ENCODE results near the gene GTPBP2.
"Not testable (repeated sequence)": the region's sequence is repeated elsewhere in the genome, so short reads cannot be mapped to it uniquely, and the experiment has no call there.

Gene GTPBP2

DNA sequence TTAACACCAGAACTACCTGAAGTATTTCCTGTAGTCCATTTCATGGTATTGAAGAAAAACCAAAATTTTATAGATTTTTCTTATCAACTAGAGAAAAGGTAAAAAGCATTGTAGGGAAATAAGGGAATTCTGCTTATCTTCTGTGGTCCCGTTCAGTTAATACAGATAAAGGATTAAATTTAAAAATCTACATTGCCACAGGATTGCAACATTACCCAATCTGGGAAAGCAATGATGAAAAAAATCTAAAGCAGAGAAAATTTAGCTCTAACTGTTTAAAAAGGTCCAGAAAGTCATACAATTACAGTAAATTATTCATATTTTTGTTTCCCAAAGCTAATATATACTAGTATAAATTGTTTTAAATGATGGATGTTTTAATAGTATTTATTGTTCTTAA, 35.1 kb downstream of the GTPBP2 start:
- no peak overlapping the region for H3K9ac ChIP-seq (ENCODE audit: low read length)
- H3K27me3 ChIP-seq (ENCODE audit: low read depth, low read length) = no peaks in the 10 kb centered on the region
- no peak overlapping the region for H2AFZ ChIP-seq (ENCODE audit: low read depth, low read length)
- H3K4me1 ChIP-seq (ENCODE audit: low read length) = no peaks in the 10 kb centered on the region
- H3K4me3 ChIP-seq (ENCODE audit: low read length) = no peak overlapping the region
- no peaks in the 10 kb centered on the region; the same call in 1 of the 2 replicates for H3K79me2 ChIP-seq (ENCODE audit: low read length)
- H3K9me3 ChIP-seq (ENCODE audit: insufficient read depth, low read length) = no peaks in the 10 kb centered on the region
- no peak for TF ChIP-seq EZH2phosphoT487 (IDR thresholded peaks at IDR 0.05; ENCODE audit: low read depth)
- TF ChIP-seq, protein P1, sequence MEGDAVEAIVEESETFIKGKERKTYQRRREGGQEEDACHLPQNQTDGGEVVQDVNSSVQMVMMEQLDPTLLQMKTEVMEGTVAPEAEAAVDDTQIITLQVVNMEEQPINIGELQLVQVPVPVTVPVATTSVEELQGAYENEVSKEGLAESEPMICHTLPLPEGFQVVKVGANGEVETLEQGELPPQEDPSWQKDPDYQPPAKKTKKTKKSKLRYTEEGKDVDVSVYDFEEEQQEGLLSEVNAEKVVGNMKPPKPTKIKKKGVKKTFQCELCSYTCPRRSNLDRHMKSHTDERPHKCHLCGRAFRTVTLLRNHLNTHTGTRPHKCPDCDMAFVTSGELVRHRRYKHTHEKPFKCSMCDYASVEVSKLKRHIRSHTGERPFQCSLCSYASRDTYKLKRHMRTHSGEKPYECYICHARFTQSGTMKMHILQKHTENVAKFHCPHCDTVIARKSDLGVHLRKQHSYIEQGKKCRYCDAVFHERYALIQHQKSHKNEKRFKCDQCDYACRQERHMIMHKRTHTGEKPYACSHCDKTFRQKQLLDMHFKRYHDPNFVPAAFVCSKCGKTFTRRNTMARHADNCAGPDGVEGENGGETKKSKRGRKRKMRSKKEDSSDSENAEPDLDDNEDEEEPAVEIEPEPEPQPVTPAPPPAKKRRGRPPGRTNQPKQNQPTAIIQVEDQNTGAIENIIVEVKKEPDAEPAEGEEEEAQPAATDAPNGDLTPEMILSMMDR (IDR thresholded peaks at IDR 0.05; ENCODE audit: low read depth, low read length) = no peak
- no peak overlapping the region for H3K4me2 ChIP-seq (ENCODE audit: low read length)
- no peak overlapping the region for H3K27ac ChIP-seq (ENCODE audit: low read length)
- no peaks in the 10 kb centered on the region for H4K20me1 ChIP-seq (ENCODE audit: insufficient read depth, low read length)
- peaks cover 35% of the 10 kb centered on the region for H3K36me3 ChIP-seq (replicated peaks; ENCODE audit: low read depth, low read length)

DNA sequence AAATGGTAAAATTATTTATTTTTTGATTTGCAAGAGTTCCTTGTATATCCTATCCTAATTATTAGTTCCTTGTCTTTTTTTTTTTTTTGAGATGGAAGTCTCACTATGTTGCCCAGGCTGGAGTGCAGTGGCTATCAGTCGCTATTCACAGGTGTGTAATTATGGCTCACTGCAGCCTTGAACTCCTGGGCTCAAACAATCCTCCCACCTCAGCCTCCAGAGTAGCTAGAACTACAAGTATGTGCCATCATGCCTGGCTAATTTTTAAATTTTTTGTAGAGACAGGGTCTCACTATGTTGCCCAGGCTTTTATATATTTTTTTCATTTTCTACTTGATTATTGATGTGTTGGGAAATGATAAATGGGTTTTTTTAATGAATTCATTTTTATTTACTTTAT, 39.5 kb downstream of the GTPBP2 start:
- H3K36me3 ChIP-seq (replicated peaks; ENCODE audit: low read depth, low read length) = peaks cover 54% of the 10 kb centered on the region
- not testable (repeated sequence) for H3K4me3 ChIP-seq (ENCODE audit: low read length); H3K4me2 ChIP-seq (ENCODE audit: low read length); H3K9me3 ChIP-seq (ENCODE audit: insufficient read depth, low read length); H2AFZ ChIP-seq (ENCODE audit: low read depth, low read length); H3K9ac ChIP-seq (ENCODE audit: low read length); H4K20me1 ChIP-seq (ENCODE audit: insufficient read depth, low read length); H3K27me3 ChIP-seq (ENCODE audit: low read depth, low read length); H3K27ac ChIP-seq (ENCODE audit: low read length); H3K4me1 ChIP-seq (ENCODE audit: low read length); H3K79me2 ChIP-seq (ENCODE audit: low read length)

DNA sequence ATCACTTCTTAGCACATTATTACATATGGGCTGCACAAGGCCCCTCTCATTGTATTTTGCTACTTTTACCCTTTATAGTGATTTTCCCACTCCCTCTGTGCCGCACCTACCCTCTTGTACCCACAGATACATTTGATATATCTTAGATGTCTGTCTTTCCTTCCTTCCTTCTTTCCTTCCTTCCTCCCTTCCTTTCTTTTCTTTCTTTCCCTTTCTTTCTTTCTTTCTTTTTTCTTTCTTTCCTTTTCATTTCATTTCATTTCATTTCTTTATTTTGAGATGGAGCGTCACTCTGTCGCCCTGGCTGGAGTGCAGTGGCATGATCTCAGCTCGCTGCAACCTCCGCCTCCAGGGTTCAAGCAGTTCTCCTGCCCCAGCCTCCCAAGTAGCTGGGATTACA, 40.9 kb downstream of the GTPBP2 start:
- Histone ChIP-seq H3K4me2 (ENCODE audit: low read length) (no peak overlapping the region), H3K27ac (ENCODE audit: low read length) (no peak overlapping the region), H3K9ac (ENCODE audit: low read length) (no peak overlapping the region), H2AFZ (ENCODE audit: low read depth, low read length) (no peak overlapping the region), H3K4me3 (ENCODE audit: low read length) (no peak overlapping the region), H3K36me3 (replicated peaks; ENCODE audit: low read depth, low read length) (peaks cover 66% of the 10 kb centered on the region), H4K20me1 (ENCODE audit: insufficient read depth, low read length) (peaks cover 4% of the 10 kb centered on the region; the same call in 1 of the 2 replicates), H3K9me3 (ENCODE audit: insufficient read depth, low read length) (no peaks in the 10 kb centered on the region), H3K79me2 (ENCODE audit: low read length) (no peaks in the 10 kb centered on the region; the same call in 1 of the 2 replicates), H3K27me3 (ENCODE audit: low read depth, low read length) (no peaks in the 10 kb centered on the region), H3K4me1 (ENCODE audit: low read length) (peaks cover 7% of the 10 kb centered on the region)
- TF ChIP-seq, protein P1 (IDR thresholded peaks at IDR 0.05; ENCODE audit: low read depth, low read length) = no peak
- no peak for TF ChIP-seq EZH2phosphoT487 (IDR thresholded peaks at IDR 0.05; ENCODE audit: low read depth)

DNA sequence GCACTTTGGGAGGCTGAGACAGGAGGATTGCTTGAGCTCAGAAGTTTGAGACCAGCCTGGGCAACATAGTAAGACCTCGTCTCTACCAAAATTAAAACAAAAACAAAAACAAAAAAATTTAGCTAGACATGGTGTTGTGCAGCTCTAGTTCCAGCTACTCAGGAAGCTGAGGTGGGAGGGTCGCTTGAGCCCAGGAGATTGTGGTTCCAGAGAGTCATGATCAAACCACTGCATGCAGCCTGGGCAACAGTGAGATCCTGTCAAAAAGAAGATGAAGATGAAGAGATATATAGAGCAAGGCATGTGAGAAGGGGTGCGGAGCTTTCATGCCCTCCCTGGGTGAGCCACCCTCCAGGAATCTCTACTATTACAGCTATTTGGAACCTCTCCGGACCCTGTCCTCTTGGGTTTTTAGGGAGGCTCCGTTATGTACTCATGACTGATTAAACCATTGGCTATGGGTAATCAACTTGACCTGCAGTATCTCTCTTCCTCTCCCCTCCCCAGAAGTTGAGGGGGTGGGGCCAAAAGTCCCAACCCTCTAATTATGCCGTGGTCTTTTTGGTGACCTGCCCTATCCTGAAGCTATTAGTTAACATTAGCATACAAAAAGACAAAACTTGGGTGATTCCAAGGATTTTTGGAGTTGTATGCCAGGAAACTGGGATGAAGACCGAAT, 44.0 kb downstream of the GTPBP2 start:
- peaks cover 9% of the 10 kb centered on the region; the same call in 1 of the 2 replicates for H4K20me1 ChIP-seq (ENCODE audit: insufficient read depth, low read length)
- H3K4me1 ChIP-seq (ENCODE audit: low read length) = peaks cover 11% of the 10 kb centered on the region
- H3K9me3 ChIP-seq (ENCODE audit: insufficient read depth, low read length) = no peaks in the 10 kb centered on the region
- peaks cover 9% of the 10 kb centered on the region for H3K79me2 ChIP-seq (ENCODE audit: low read length)
- H3K27ac ChIP-seq (ENCODE audit: low read length) = no peak overlapping the region
- H3K4me3 ChIP-seq (ENCODE audit: low read length) = no peak overlapping the region
- H3K27me3 ChIP-seq (ENCODE audit: low read depth, low read length) = no peaks in the 10 kb centered on the region
- H2AFZ ChIP-seq (ENCODE audit: low read depth, low read length) = no peak overlapping the region
- H3K36me3 ChIP-seq (replicated peaks; ENCODE audit: low read depth, low read length) = peaks cover 64% of the 10 kb centered on the region
- no peak for TF ChIP-seq EZH2phosphoT487 (IDR thresholded peaks at IDR 0.05; ENCODE audit: low read depth)
- TF ChIP-seq, protein P1 (IDR thresholded peaks at IDR 0.05; ENCODE audit: low read depth, low read length) = no peak
- H3K9ac ChIP-seq (ENCODE audit: low read length) = no peak overlapping the region
- no peak overlapping the region for H3K4me2 ChIP-seq (ENCODE audit: low read length)

Measured in OCI-LY3 (cell line).